HCT116 (cell line): ENCODE measurements around the gene HOXB1. TPM values are rescaled to one million over a fixed set of nuclear protein-coding genes. Genes with fewer than 3 reads are reported as not detected.

Experiments
- ATAC-seq: fragments of 200-7000 bp; cut with Tn5 transposase; 2 replicates; pipeline ENCODE4 v1.9.1; 2020; ENCODE audit warnings: mild to moderate bottlenecking, moderate library complexity
- BruUV-seq: library from RNA; stranded (reverse); fragments of 400-500 nt; replicated peaks from 2 replicates; lab custom pipeline; 2021; lab: Mats Ljungman, UMichigan
- CTCF ChIA-PET: fragments of 300-600 bp; sonication (Branson Sonifier 250); formaldehyde crosslinking; loops from one replicate; lab custom pipeline; 2021; ENCODE audit warnings: antibody characterized with exemption; lab: Charles Lee
- POLR2A ChIA-PET: fragments of 300-600, 350-600 bp; sonication (Branson Sonifier 250); formaldehyde crosslinking; loops from one replicate; lab custom pipeline; 2021; ENCODE audit warnings: antibody characterized with exemption; lab: Charles Lee
- RAD21 ChIA-PET, 2 experiments: fragments of 300-600 bp; sonication (Branson Sonifier 250); formaldehyde crosslinking; loops; one replicate each; lab custom pipeline; 2023; ENCODE audit warnings: low total read pairs in 2 of 2; ENCODE audit not compliant: uncharacterized antibody in 2 of 2, unreplicated experiment in 2 of 2, low non-redundant PET in 1 of 2; lab: Charles Lee
- DNase-seq: peaks from one replicate; pipeline ENCODE4 v3.0.0-alpha.2; 2010; ENCODE audit warnings: low read depth, low spot score
- H2AFZ ChIP-seq: fragments of 200-600 bp; shearing (Covaris generic), sonication (generic); 2 replicates; pipeline ENCODE4 v1.6.1; 2017; ENCODE audit warnings: low read depth, mixed run types, mixed read lengths, antibody characterized with exemption, low read length; ENCODE audit not compliant: poor library complexity, severe bottlenecking
- H3K27ac ChIP-seq: 2 replicates; pipeline ENCODE4 v1.5.1; 2012; ENCODE audit warnings: low read depth, low read length
- H3K27me3 ChIP-seq: fragments of 200-600 bp; sonication (generic); 2 replicates; pipeline ENCODE4 v1.6.1; 2016; ENCODE audit warnings: mixed run types, low read length, mixed read lengths; ENCODE audit not compliant: insufficient read depth
- H3K36me3 ChIP-seq, 2 experiments: fragments of 200-500 bp in 1 of 2; fragments of 200-600 bp in 1 of 2; sonication (Bioruptor generic) in 1 of 2; sonication (generic) in 1 of 2; 2 replicates each; pipeline versions ENCODE4 v1.5.1 to v1.6.1; 2014 to 2016; ENCODE audit warnings: low read length in 2 of 2, inconsistent platforms in 1 of 2, mixed read lengths in 1 of 2, mixed run types in 1 of 2; ENCODE audit not compliant: insufficient read depth in 2 of 2, control insufficient read depth in 1 of 2
- H3K4me1 ChIP-seq, 2 experiments: fragments of 200-600 bp in 1 of 2; sonication (generic) in 1 of 2; 2 replicates each; pipeline versions ENCODE4 v1.5.1 to v1.6.1; 2012 to 2017; ENCODE audit warnings: low read length in 2 of 2, inconsistent platforms in 1 of 2, mild to moderate bottlenecking in 1 of 2, mixed read lengths in 1 of 2, mixed run types in 1 of 2, moderate library complexity in 1 of 2; ENCODE audit not compliant: insufficient read depth in 2 of 2, control insufficient read depth in 1 of 2
- H3K4me2 ChIP-seq: fragments of 200-600 bp; sonication (generic); 2 replicates; pipeline ENCODE4 v1.6.1; 2017; ENCODE audit warnings: mixed run types, low read length, mixed read lengths
- H3K4me3 ChIP-seq, 2 experiments: fragments of 200-600 bp in 1 of 2; sonication (generic) in 1 of 2; replicated peaks in 1 of 2; 2 replicates each; pipeline ENCODE4 v1.5.1; 2011 to 2016; ENCODE audit warnings: low read length in 2 of 2, control low read depth in 1 of 2, low read depth in 1 of 2, mild to moderate bottlenecking in 1 of 2, mixed read lengths in 1 of 2, mixed run types in 1 of 2
- H3K79me2 ChIP-seq: fragments of 200-600 bp; sonication (generic); 2 replicates; pipeline ENCODE4 v1.6.1; 2017; ENCODE audit warnings: mild to moderate bottlenecking, mixed run types, low read length, moderate library complexity, mixed read lengths; ENCODE audit not compliant: insufficient read depth
- H3K9ac ChIP-seq: fragments of 200-600 bp; sonication (generic); 2 replicates; pipeline ENCODE4 v1.6.1; 2016; ENCODE audit warnings: low read length, mixed read lengths
- H3K9me2 ChIP-seq: fragments of 200-600 bp; sonication (generic), shearing (Covaris generic); 2 replicates; pipeline ENCODE4 v1.6.1; 2017; ENCODE audit warnings: mixed run types, mild to moderate bottlenecking, moderate library complexity; ENCODE audit not compliant: insufficient read depth
- H3K9me3 ChIP-seq, 2 experiments: fragments of 200-500 bp in 1 of 2; fragments of 200-600 bp in 1 of 2; sonication (Bioruptor generic) in 1 of 2; sonication (generic) in 1 of 2; 2 replicates each; pipeline ENCODE4 v1.6.1; 2014 to 2017; ENCODE audit warnings: low read length in 2 of 2, mixed read lengths in 2 of 2, inconsistent platforms in 1 of 2, low read depth in 1 of 2, mild to moderate bottlenecking in 1 of 2, mixed run types in 1 of 2, moderate library complexity in 1 of 2; ENCODE audit not compliant: control insufficient read depth in 1 of 2, insufficient read depth in 1 of 2
- H4K20me1 ChIP-seq: fragments of 200-600 bp; sonication (generic), shearing (Covaris generic); 2 replicates; pipeline ENCODE4 v1.6.1; 2017; ENCODE audit warnings: mixed run types, mild to moderate bottlenecking, moderate library complexity; ENCODE audit not compliant: insufficient read depth
- CBX3 ChIP-seq: IDR thresholded peaks from 2 replicates; pipeline ENCODE4 v1.6.1; 2012; ENCODE audit warnings: low read depth
- EGR1 ChIP-seq: IDR thresholded peaks from 2 replicates; pipeline ENCODE4 v1.6.1; 2012; ENCODE audit warnings: low read depth
- ELF1 ChIP-seq: IDR thresholded peaks from 2 replicates; pipeline ENCODE4 v1.6.1; 2012; ENCODE audit warnings: low read depth, borderline replicate concordance
- EZH2phosphoT487 ChIP-seq: fragments of 200-600 bp; IDR thresholded peaks from 2 replicates; pipeline ENCODE4 v1.6.1; 2018; ENCODE audit warnings: antibody characterized with exemption, borderline replicate concordance
- JUND ChIP-seq: IDR thresholded peaks from 2 replicates; pipeline ENCODE4 v1.6.1; 2012
- RAD21 ChIP-seq: IDR thresholded peaks from 2 replicates; pipeline ENCODE4 v1.6.1; 2012; ENCODE audit warnings: low read depth, mild to moderate bottlenecking
- SIN3A ChIP-seq: IDR thresholded peaks from 2 replicates; pipeline ENCODE4 v1.6.1; 2012; ENCODE audit warnings: low read depth
- SP1 ChIP-seq: IDR thresholded peaks from 2 replicates; pipeline ENCODE4 v1.6.1; 2012; ENCODE audit warnings: low read depth
- TCF7L2 ChIP-seq: IDR thresholded peaks from 2 replicates; pipeline ENCODE4 v1.7.0; 2011; ENCODE audit warnings: borderline replicate concordance, inconsistent platforms; ENCODE audit not compliant: insufficient read depth, insufficient read length; ENCODE audit errors: extremely low read depth
- ZFX ChIP-seq: fragments of 450-650 bp; IDR thresholded peaks from 2 replicates; pipeline ENCODE4 v1.6.1; 2017
- intact Hi-C: fragments of 100-400 bp; cut with micrococcal nuclease; formaldehyde crosslinking; loops from 2 replicates; pipeline ENCODE4 v1.10.0; 2022
- total RNA-seq: library from RNA; stranded (reverse); gene quantifications from one replicate; pipeline ENCODE4 v1.2.1, GENCODE V29; 2021; ENCODE audit not compliant: unreplicated experiment
- TF ChIP-seq, protein P1 (sequence below): IDR thresholded peaks from 2 replicates; pipeline ENCODE4 v1.6.1; 2012
- TF ChIP-seq, protein P2 (sequence below): IDR thresholded peaks from 2 replicates; pipeline ENCODE4 v1.6.1; 2012
- TF ChIP-seq, protein P3 (sequence below), 3 experiments: fragments of 200-600 bp in 1 of 3; sonication (generic) in 1 of 3; IDR thresholded peaks in 2 of 3; conservative IDR thresholded peaks in 1 of 3; 2 replicates each; pipeline ENCODE4 v1.5.1; 2012 to 2017; ENCODE audit warnings: low read depth in 2 of 3, low read length in 2 of 3, antibody characterized with exemption in 1 of 3, borderline replicate concordance in 1 of 3, control low read depth in 1 of 3, mild to moderate bottlenecking in 1 of 3, mixed read lengths in 1 of 3, mixed run types in 1 of 3, moderate library complexity in 1 of 3; ENCODE audit not compliant: insufficient read depth in 1 of 3

Gene HOXB1
- total RNA-seq, 1 experiment from 2014 or later = not detected

DNA sequence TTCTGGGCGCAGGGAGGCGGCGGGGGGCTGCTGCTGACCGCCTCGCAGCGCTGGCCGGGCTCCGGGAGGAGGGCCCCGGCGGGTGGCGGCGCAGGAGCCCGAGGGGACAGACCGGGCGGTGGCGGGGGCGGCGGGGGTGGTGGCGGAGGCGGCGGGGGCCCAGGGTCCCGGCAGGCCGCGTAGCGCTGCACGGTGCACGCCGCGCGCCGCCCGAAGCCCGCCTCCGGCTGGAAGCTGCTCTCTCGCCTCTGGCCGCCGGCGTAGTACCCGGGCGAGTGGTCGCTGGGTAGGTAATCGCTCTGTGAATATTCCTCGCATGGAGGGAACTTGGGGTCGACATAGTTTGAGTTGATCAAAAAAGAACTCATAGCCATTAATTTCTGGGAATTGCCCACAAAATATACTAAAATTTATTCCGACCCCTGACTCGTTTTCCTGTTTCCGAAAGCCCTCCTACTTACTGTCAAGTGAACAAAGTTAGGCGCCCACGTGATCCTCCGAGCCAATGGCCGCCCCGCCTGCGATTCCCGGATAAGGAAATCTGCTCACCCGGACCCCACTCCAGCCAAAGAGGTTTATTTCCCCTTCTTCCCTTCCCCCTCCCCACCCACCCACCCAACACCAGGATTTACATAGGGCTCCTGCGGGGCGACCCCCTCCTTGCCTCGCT lies 47.3 kb upstream of the HOXB1 start, which contains the start of gene HOXB4:
Gene HOXB4 (minus strand): TSS at position 405 of the 670 bp plus-strand sequence. CDS start 31 bp downstream, at position 374.
- no peaks in the 10 kb centered on the region for H3K27me3 ChIP-seq
- H3K27ac ChIP-seq = peak within 1 kb of the TSS; percentile 91
- H3K9me3 ChIP-seq = no peaks in the 10 kb centered on the region
- H3K79me2 ChIP-seq = peaks cover 92% of the 10 kb centered on the region
- H2AFZ ChIP-seq = no peak within 1 kb of the TSS
- intact Hi-C loops = no loop called here
- H3K4me3 ChIP-seq = peak within 1 kb of the TSS; percentile 57 to 58
- H3K9ac ChIP-seq = peak within 1 kb of the TSS; percentile 70
- H3K9me2 ChIP-seq = no peaks in the 10 kb centered on the region
- peak; percentile 60 for ATAC-seq
- ChIA-PET RAD21 (no interaction called here), POLR2A (interaction anchor here (1.1 kb wide), 1 partner anchor 106 kb away, joined by 3 read pairs; no protein-coding TSS in a partner anchor), CTCF (no interaction called here)
- H3K4me1 ChIP-seq = peaks cover 9 to 28% of the 10 kb centered on the region in 2 experiments
- no peaks in the 10 kb centered on the region for H4K20me1 ChIP-seq
- TF ChIP-seq, protein P1, sequence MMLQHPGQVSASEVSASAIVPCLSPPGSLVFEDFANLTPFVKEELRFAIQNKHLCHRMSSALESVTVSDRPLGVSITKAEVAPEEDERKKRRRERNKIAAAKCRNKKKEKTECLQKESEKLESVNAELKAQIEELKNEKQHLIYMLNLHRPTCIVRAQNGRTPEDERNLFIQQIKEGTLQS = no peak
- no peak for TF ChIP-seq ELF1
- TF ChIP-seq, protein P2, sequence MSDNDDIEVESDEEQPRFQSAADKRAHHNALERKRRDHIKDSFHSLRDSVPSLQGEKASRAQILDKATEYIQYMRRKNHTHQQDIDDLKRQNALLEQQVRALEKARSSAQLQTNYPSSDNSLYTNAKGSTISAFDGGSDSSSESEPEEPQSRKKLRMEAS = no peak
- peak; percentile 15; the same call in 1 of the 2 replicates for TF ChIP-seq ZFX
- no peak for TF ChIP-seq TCF7L2
- no peak for TF ChIP-seq SP1
- no peak for TF ChIP-seq SIN3A
- no peak for TF ChIP-seq EGR1
- DNase-seq = no peak
- BruUV-seq = no TSS peak
- H3K36me3 ChIP-seq = no peaks in the 10 kb centered on the region
- peak within 1 kb of the TSS; percentile 98 for H3K4me2 ChIP-seq

DNA sequence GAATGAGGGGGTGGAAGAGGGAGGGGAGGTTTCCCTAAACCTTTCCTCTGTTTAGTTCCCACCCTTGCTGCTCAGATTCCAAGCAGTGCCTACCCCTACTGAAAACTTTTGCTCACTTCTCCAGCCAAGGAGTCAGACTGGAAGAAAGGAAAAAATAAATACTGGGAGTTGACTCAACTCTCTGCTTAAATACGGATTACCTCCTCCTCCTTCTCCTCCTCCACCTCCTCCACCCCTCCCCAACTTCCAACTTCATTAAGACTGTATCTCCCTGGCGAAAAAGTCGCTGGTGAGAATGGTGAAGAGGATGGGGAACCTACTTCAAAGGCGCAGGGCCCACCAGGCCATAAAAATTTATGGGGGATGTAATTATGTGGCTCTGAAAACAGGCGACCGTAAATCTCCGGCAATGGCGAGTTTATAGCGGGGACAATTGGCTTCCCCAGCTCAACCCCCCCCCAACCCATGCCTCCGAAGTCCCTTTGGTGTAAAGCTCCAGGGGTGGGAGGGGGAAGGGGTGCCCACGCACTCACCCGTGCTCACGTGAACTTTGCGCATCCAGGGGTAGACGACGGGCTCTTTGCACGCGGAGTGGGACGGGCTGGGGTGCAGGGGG lies 46.6 kb upstream of the HOXB1 start:
- peak overlapping the region; percentile 91 for H3K27ac ChIP-seq
- ChIA-PET CTCF (interaction anchor here (0.9 kb wide), 1 partner anchor 10 kb away, joined by 3 read pairs; no protein-coding TSS in a partner anchor), RAD21 (no interaction called here), POLR2A (no interaction called here)
- H3K4me1 ChIP-seq = peaks cover 6 to 22% of the 10 kb centered on the region in 2 experiments; a peak in 3 of 4 replicates
- no TSS peak for BruUV-seq
- H3K4me2 ChIP-seq = peak overlapping the region; percentile 66
- intact Hi-C loops = no loop called here
- no peaks in the 10 kb centered on the region for H4K20me1 ChIP-seq
- DNase-seq = no peak
- no peaks in the 10 kb centered on the region for H3K9me2 ChIP-seq
- peak overlapping the region; percentile 57 to 58 for H3K4me3 ChIP-seq
- peak; percentile 7; the same call in 1 of the 2 replicates for ATAC-seq
- no peak overlapping the region for H2AFZ ChIP-seq
- peak overlapping the region; percentile 70 for H3K9ac ChIP-seq
- peaks cover 87% of the 10 kb centered on the region for H3K79me2 ChIP-seq
- H3K9me3 ChIP-seq = no peaks in the 10 kb centered on the region
- no peaks in the 10 kb centered on the region for H3K36me3 ChIP-seq
- no peaks in the 10 kb centered on the region for H3K27me3 ChIP-seq
- TF ChIP-seq, protein P3, sequence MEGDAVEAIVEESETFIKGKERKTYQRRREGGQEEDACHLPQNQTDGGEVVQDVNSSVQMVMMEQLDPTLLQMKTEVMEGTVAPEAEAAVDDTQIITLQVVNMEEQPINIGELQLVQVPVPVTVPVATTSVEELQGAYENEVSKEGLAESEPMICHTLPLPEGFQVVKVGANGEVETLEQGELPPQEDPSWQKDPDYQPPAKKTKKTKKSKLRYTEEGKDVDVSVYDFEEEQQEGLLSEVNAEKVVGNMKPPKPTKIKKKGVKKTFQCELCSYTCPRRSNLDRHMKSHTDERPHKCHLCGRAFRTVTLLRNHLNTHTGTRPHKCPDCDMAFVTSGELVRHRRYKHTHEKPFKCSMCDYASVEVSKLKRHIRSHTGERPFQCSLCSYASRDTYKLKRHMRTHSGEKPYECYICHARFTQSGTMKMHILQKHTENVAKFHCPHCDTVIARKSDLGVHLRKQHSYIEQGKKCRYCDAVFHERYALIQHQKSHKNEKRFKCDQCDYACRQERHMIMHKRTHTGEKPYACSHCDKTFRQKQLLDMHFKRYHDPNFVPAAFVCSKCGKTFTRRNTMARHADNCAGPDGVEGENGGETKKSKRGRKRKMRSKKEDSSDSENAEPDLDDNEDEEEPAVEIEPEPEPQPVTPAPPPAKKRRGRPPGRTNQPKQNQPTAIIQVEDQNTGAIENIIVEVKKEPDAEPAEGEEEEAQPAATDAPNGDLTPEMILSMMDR (IDR thresholded peaks at IDR 0.05 in 2 of 3, conservative IDR thresholded peaks at IDR 0.05 in 1 of 3; ENCODE audit: borderline replicate concordance in 1 of 3, insufficient read depth in 1 of 3, low read depth in 2 of 3, low read length in 2 of 3) = no peak
- TF ChIP-seq RAD21 (no peak), JUND (no peak), TCF7L2 (no peak), SP1 (no peak), EZH2phosphoT487 (no peak), CBX3 (no peak)
